DOHH2 (cell line): Measurements from ENCODE around the gene TUSC7.

Experiments
- CTCF ChIP-seq: fragments of 200-600 bp; sonication (generic); IDR thresholded peaks from one replicate; pipeline ENCODE4 v1.5.1; 2014; ENCODE audit warnings: antibody characterized with exemption, mild to moderate bottlenecking, low read depth, low read length; ENCODE audit not compliant: poor library complexity, severe bottlenecking
- EZH2phosphoT487 ChIP-seq: fragments of 200-600 bp; sonication (generic); IDR thresholded peaks from 2 replicates; pipeline ENCODE4 v1.6.1; 2017; ENCODE audit warnings: borderline replicate concordance, mild to moderate bottlenecking, antibody characterized with exemption, low read length, moderate library complexity, mixed read lengths

DNA sequence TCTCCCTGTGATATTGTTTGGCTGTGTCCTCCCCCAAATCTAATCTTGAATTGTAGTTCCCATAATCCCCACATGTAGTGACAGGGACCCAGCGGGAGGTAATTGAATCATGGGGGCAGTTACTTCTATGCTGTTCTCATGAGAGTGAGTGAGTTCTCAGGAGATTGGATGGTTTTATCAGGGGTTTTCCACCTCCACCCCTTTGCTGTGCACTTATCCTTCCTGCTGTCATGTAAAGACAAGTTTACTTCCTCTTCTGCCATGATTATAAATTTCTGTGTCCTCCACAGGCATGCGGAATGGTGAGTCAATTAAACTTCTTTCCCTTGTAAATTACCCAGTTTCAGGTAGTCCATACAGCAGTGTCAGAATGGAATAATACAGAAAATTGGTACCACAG lies 24.7 kb downstream of the TUSC7 start:
- TF ChIP-seq EZH2phosphoT487 (no peak), CTCF (no peak)
